K562 (cell line): ENCODE data around the gene F12. TPM values are rescaled to one million over a fixed set of nuclear protein-coding genes. Genes with fewer than 3 reads are reported as not detected.

Experiments
- BRD9 ChIP-seq: fragments of 450-650 bp; IDR thresholded peaks from 2 replicates; pipeline ENCODE4 v1.6.1; 2018; ENCODE audit warnings: low read depth; ENCODE audit not compliant: partially characterized antibody
- MYNN ChIP-seq, 2 experiments: sonication (generic); formaldehyde crosslinking in 1 of 2; IDR thresholded peaks; 2 replicates each; pipeline versions ENCODE4 v1.5.0 to v1.6.1; 2016 to 2020; ENCODE audit warnings: antibody characterized with exemption in 1 of 2, missing genetic modification reagents in 1 of 2
- PML ChIP-seq: IDR thresholded peaks from 2 replicates; pipeline ENCODE4 v1.6.1; 2012; ENCODE audit warnings: low read length, inconsistent platforms
- POLR2AphosphoS2 ChIP-seq: IDR thresholded peaks from 2 replicates; pipeline ENCODE4 v1.6.1; 2012; ENCODE audit warnings: low read length, improper control_type of control experiment
- RBFOX2 ChIP-seq: fragments of 200-400 bp; formaldehyde crosslinking; IDR thresholded peaks from 2 replicates; pipeline ENCODE4 v1.6.1; 2017; ENCODE audit warnings: low read depth, mild to moderate bottlenecking, low read length, moderate library complexity
- TFAM ChIP-seq: fragments of 250-450 bp; sonication (Bioruptor Pico); conservative IDR thresholded peaks from 2 replicates; pipeline ENCODE4 v1.5.0; 2021; ENCODE audit warnings: mild to moderate bottlenecking, moderate library complexity
- polyA plus RNA-seq, 8 experiments: library from polyadenylated mRNA; depleted of rRNA in 4 of 8; stranded (reverse) in 5 of 8; unstranded in 3 of 8; fragments of >200 nt; fragmentation: Nextera tagmentation in 2 of 8; fragmentation: Illumina TruSeq in 1 of 8; extraction: Ambion mirVana in 2 of 8; extraction: Trizol in 1 of 8; gene quantifications; 2 replicates each; pipeline versions ENCODE4 v1.2.1 to v1.2.3, GENCODE V29; 2011 to 2014; ENCODE audit warnings: inconsistent platforms in 1 of 8, missing spikeins in 1 of 8
- total RNA-seq, 7 experiments: library from RNA; depleted of rRNA in 6 of 7; stranded (reverse); fragments of >200 nt in 6 of 7; fragmentation: Illumina TruSeq in 2 of 7; extraction: Trizol in 2 of 7; gene quantifications; 2 replicates each; pipeline versions ENCODE4 v1.2.1 to v1.2.3, GENCODE V29; 2011 to 2021; ENCODE audit warnings: low replicate concordance in 1 of 7
- TF ChIP-seq, protein P1 (sequence below), 2 experiments: fragments of 450-650 bp; formaldehyde crosslinking in 1 of 2; IDR thresholded peaks; 2 replicates each; pipeline versions ENCODE4 v1.4.0 to v1.6.1; 2014 to 2020; ENCODE audit warnings: mild to moderate bottlenecking in 2 of 2, borderline replicate concordance in 1 of 2, low read depth in 1 of 2
- TF ChIP-seq, protein P2 (sequence below): sonication (generic); formaldehyde crosslinking; IDR thresholded peaks from 2 replicates; pipeline ENCODE4 v1.8.1; 2023; ENCODE audit warnings: missing genetic modification reagents, mild to moderate bottlenecking, borderline replicate concordance
- TF ChIP-seq, protein P3 (sequence below): sonication (generic); formaldehyde crosslinking; IDR thresholded peaks from 2 replicates; pipeline ENCODE4 v1.9.0; 2022; ENCODE audit warnings: mild to moderate bottlenecking, missing genetic modification reagents
- TF ChIP-seq, protein P4 (sequence below): sonication (generic); formaldehyde crosslinking; IDR thresholded peaks from 2 replicates; pipeline ENCODE4 v1.8.1; 2023; ENCODE audit warnings: mild to moderate bottlenecking, missing genetic modification reagents

Gene F12
- total and polyA plus RNA-seq, 9 of the 15 experiments (the other 6 are each of a cell fraction or from before 2014, with no cell fraction given) = 0.59 to 18.3 (median 3.6) TPM

DNA sequence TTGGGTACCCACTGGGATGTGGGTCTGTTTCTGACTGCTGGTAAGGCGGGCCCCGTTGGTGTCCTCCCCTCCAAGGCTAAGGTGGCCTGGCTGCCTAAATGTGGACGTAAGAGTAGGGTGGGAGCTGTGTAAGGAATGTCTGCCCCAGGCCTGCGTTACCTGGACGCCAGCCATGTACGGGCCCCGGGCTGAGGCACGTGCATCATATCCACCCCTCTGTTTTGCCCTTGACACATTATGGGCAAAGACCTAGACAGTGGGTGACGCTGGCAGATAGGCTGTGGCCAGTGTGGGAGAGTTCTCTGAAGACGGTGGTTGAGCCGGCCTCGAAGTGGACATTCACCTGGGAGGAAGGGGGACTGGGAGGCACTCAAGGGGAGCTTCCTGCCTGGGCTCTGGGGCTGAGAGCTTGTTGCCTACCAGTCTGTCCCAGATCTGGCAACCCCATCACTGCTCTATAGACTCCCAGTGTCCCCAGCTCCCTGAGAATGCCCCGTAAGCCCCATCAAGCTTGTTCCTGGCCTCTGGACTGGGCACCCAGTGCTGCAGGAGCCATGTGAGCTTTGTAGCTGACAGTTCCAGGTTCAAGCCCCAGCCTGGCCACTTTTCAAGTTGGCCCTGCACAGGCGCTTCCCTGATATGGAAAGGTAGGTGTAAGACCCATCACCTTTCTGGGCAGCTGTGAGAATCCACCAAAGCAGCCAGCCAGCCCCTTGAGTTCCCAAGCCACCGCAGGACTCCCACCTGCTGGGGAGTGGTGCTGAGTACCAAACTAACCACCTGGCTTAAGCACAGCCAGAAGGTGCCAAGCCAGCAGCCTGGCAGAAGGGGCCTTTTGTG lies 34.0 kb upstream of the F12 start (continued):
- TF ChIP-seq, protein P1, sequence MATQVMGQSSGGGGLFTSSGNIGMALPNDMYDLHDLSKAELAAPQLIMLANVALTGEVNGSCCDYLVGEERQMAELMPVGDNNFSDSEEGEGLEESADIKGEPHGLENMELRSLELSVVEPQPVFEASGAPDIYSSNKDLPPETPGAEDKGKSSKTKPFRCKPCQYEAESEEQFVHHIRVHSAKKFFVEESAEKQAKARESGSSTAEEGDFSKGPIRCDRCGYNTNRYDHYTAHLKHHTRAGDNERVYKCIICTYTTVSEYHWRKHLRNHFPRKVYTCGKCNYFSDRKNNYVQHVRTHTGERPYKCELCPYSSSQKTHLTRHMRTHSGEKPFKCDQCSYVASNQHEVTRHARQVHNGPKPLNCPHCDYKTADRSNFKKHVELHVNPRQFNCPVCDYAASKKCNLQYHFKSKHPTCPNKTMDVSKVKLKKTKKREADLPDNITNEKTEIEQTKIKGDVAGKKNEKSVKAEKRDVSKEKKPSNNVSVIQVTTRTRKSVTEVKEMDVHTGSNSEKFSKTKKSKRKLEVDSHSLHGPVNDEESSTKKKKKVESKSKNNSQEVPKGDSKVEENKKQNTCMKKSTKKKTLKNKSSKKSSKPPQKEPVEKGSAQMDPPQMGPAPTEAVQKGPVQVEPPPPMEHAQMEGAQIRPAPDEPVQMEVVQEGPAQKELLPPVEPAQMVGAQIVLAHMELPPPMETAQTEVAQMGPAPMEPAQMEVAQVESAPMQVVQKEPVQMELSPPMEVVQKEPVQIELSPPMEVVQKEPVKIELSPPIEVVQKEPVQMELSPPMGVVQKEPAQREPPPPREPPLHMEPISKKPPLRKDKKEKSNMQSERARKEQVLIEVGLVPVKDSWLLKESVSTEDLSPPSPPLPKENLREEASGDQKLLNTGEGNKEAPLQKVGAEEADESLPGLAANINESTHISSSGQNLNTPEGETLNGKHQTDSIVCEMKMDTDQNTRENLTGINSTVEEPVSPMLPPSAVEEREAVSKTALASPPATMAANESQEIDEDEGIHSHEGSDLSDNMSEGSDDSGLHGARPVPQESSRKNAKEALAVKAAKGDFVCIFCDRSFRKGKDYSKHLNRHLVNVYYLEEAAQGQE (IDR thresholded peaks at IDR 0.05; ENCODE audit: borderline replicate concordance) = no peak
- TF ChIP-seq, protein P1 (CRISPR knock-in tag; IDR thresholded peaks at IDR 0.05; ENCODE audit: low read depth) = no peak
- TF ChIP-seq, protein P2, sequence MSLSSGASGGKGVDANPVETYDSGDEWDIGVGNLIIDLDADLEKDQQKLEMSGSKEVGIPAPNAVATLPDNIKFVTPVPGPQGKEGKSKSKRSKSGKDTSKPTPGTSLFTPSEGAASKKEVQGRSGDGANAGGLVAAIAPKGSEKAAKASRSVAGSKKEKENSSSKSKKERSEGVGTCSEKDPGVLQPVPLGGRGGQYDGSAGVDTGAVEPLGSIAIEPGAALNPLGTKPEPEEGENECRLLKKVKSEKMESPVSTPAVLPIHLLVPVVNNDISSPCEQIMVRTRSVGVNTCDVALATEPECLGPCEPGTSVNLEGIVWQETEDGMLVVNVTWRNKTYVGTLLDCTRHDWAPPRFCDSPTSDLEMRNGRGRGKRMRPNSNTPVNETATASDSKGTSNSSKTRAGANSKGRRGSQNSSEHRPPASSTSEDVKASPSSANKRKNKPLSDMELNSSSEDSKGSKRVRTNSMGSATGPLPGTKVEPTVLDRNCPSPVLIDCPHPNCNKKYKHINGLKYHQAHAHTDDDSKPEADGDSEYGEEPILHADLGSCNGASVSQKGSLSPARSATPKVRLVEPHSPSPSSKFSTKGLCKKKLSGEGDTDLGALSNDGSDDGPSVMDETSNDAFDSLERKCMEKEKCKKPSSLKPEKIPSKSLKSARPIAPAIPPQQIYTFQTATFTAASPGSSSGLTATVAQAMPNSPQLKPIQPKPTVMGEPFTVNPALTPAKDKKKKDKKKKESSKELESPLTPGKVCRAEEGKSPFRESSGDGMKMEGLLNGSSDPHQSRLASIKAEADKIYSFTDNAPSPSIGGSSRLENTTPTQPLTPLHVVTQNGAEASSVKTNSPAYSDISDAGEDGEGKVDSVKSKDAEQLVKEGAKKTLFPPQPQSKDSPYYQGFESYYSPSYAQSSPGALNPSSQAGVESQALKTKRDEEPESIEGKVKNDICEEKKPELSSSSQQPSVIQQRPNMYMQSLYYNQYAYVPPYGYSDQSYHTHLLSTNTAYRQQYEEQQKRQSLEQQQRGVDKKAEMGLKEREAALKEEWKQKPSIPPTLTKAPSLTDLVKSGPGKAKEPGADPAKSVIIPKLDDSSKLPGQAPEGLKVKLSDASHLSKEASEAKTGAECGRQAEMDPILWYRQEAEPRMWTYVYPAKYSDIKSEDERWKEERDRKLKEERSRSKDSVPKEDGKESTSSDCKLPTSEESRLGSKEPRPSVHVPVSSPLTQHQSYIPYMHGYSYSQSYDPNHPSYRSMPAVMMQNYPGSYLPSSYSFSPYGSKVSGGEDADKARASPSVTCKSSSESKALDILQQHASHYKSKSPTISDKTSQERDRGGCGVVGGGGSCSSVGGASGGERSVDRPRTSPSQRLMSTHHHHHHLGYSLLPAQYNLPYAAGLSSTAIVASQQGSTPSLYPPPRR (CRISPR knock-in tag) = no peak
- TF ChIP-seq RBFOX2 (0 out of 2 replicates have a peak, but pooled peaks have one; percentile 32), PML (0 out of 2 replicates have a peak, but pooled peaks have one; percentile 9), TFAM (no peak), MYNN (IDR thresholded peaks at IDR 0.05) (peak; percentile 44; the same call in 1 of the 2 replicates), MYNN (CRISPR knock-in tag; IDR thresholded peaks at IDR 0.05) (no peak), BRD9 (no peak), POLR2AphosphoS2 (peak; percentile 18)
- TF ChIP-seq, protein P3, sequence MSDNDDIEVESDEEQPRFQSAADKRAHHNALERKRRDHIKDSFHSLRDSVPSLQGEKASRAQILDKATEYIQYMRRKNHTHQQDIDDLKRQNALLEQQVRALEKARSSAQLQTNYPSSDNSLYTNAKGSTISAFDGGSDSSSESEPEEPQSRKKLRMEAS (CRISPR knock-in tag) = no peak
- TF ChIP-seq, protein P4, sequence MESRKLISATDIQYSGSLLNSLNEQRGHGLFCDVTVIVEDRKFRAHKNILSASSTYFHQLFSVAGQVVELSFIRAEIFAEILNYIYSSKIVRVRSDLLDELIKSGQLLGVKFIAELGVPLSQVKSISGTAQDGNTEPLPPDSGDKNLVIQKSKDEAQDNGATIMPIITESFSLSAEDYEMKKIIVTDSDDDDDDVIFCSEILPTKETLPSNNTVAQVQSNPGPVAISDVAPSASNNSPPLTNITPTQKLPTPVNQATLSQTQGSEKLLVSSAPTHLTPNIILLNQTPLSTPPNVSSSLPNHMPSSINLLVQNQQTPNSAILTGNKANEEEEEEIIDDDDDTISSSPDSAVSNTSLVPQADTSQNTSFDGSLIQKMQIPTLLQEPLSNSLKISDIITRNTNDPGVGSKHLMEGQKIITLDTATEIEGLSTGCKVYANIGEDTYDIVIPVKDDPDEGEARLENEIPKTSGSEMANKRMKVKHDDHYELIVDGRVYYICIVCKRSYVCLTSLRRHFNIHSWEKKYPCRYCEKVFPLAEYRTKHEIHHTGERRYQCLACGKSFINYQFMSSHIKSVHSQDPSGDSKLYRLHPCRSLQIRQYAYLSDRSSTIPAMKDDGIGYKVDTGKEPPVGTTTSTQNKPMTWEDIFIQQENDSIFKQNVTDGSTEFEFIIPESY = no peak
